Measurements from ENCODE around the gene PET100.
A peak's percentile ranks its signal among the peaks of the same experiment; 100 is the strongest.
"Not testable (repeated sequence)": the region's sequence is repeated elsewhere in the genome, so short reads cannot be mapped to it uniquely, and the experiment has no call there.

The PET100 gene

DNA sequence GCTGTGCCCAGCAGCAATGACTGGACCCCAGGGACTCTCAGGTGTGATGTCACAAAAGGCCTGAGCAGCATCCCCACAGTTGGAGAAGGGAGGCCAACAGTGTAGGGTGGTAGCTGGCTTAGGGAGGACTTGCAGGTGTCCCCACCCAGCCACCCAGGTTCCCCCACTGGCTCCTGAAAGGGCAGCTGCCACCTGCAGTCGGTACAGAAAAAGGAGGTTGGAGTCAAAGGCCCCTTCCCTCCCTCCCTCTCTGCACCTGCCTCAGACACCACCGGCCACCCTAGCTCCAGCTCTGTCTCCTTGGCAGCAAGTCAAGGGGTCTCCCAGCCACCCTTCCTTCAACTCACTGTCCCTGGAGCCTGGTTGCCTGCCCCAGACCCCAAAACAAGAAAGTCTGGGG, 4.1 kb downstream of the PET100 start, which contains the start of gene PCP2:
Gene PCP2 (minus strand): TSS at position 22 of the 400 bp plus-strand sequence. CDS start 262 bp downstream, outside the sequence.
- Histone ChIP-seq H3K9me3 (no peaks in the 10 kb centered on the region), H3K27me3 (ENCODE audit: low read depth) (no peaks in the 10 kb centered on the region), H3K4me3 (no peak within 1 kb of the TSS), H3K4me1 (peaks cover 6% of the 10 kb centered on the region), H3K36me3 (replicated peaks) (no peaks in the 10 kb centered on the region)
- no peak for DNase-seq (ENCODE audit: low spot score in 2 of 2)
- in situ Hi-C loops (cut with MboI; ENCODE audit: low sequenced_read_pairs) = no loop called here

DNA sequence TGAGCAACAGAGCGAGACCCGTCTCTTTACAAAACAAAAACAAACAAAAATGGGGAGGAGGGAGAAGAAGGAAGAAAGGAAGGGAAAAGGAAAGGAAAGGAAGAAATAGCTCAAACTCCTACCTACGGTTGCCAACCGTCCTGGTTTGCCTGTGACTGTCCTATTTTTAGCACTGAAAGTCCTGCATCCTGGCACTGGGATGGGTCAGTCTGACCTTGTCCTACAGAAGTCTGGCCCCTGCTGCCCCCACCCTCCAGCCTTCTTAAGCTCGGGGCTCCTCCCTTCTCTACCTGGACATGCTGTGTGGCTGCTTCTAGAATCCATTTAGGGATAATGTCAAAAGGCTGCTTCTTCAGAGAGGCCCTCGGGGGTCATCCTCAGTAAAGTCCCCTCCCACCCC, 6.1 kb downstream of the PET100 start:
- H3K4me1 ChIP-seq = peaks cover 1% of the 10 kb centered on the region
- H3K9me3 ChIP-seq = no peaks in the 10 kb centered on the region
- H3K4me3 ChIP-seq = no peak overlapping the region
- no peaks in the 10 kb centered on the region for H3K27me3 ChIP-seq (ENCODE audit: low read depth)
- in situ Hi-C loops (cut with MboI; ENCODE audit: low sequenced_read_pairs) = no loop called here
- no peak for DNase-seq (ENCODE audit: low spot score in 2 of 2)
- no peaks in the 10 kb centered on the region for H3K36me3 ChIP-seq (replicated peaks)

GRCh38 chr19:7636317-7636690, 6.7 kb downstream of the PET100 start:
- Histone ChIP-seq H3K36me3 (replicated peaks) (no peaks in the 10 kb centered on the region), H3K4me3 (no peak overlapping the region), H3K9me3 (no peaks in the 10 kb centered on the region), H3K27me3 (ENCODE audit: low read depth) (no peaks in the 10 kb centered on the region), H3K4me1 (no peaks in the 10 kb centered on the region)
- in situ Hi-C loops (cut with MboI; ENCODE audit: low sequenced_read_pairs) = no loop called here
- no peak for DNase-seq (ENCODE audit: low spot score in 2 of 2)

DNA sequence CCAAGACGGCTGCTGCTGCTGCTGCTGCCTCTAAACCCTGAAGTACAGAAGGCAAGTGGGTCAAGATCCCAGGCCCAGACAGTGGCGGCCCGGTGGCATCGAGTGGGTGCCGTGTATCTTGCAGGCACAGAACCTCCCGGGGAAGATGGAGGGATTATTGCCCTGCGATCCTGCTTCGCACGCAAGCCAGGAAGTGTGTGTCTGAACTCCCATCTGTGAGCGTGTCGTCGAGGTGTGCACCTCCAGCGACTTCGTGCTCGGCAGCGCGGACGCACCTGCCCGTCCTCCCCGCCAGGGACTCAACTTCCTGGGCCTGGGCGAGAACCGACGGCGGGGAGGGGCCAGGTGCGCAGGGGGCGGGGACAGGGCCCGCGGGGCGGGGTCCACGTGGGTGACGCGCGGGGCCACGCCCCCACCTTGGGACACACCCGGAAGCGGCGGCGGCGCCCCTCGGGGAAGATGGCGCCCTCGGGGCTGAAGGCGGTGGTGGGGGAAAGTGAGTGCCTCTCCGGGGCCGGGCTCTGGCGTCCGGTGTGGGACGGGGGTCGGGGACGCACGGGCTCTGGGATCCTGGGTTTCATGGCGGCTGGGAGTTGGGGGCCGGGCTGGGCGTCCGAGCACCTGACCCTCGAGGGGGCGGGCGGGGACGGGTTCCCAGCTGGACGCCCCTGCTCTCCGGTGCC, 7.2 kb downstream of the PET100 start, which contains the start of gene STXBP2:
Gene STXBP2 (plus strand): TSS at position 420 of the 683 bp plus-strand sequence. CDS start 40 bp downstream, at position 460.
- H3K4me1 ChIP-seq = no peaks in the 10 kb centered on the region
- no peaks in the 10 kb centered on the region for H3K27me3 ChIP-seq (ENCODE audit: low read depth)
- H3K4me3 ChIP-seq = peak within 1 kb of the TSS; percentile 31
- in situ Hi-C loops (cut with MboI; ENCODE audit: low sequenced_read_pairs) = no loop called here
- DNase-seq (ENCODE audit: low spot score in 2 of 2) = peak in 1 of 2 experiments; percentile 70
- no peaks in the 10 kb centered on the region for H3K36me3 ChIP-seq (replicated peaks)
- H3K9me3 ChIP-seq = no peaks in the 10 kb centered on the region

GRCh38 chr19:7637374-7638256, 8.0 kb downstream of the PET100 start:
- Histone ChIP-seq H3K4me3 (peak overlapping the region; percentile 31), H3K4me1 (no peaks in the 10 kb centered on the region), H3K36me3 (replicated peaks) (no peaks in the 10 kb centered on the region), H3K27me3 (ENCODE audit: low read depth) (no peaks in the 10 kb centered on the region), H3K9me3 (no peaks in the 10 kb centered on the region)
- DNase-seq (ENCODE audit: low spot score in 2 of 2) = no peak
- in situ Hi-C loops (cut with MboI; ENCODE audit: low sequenced_read_pairs) = no loop called here

- in situ Hi-C loops (cut with MboI; ENCODE audit: low sequenced_read_pairs) = no loop called here
- Histone ChIP-seq H3K4me1 (no peaks in the 10 kb centered on the region), H3K36me3 (replicated peaks) (no peaks in the 10 kb centered on the region), H3K9me3 (no peaks in the 10 kb centered on the region), H3K4me3 (no peak overlapping the region), H3K27me3 (ENCODE audit: low read depth) (no peaks in the 10 kb centered on the region)
- DNase-seq (ENCODE audit: low spot score in 2 of 2) = no peak
Observed at GRCh38 chr19:7638802-7639465, 9.3 kb downstream of the PET100 start.

DNA sequence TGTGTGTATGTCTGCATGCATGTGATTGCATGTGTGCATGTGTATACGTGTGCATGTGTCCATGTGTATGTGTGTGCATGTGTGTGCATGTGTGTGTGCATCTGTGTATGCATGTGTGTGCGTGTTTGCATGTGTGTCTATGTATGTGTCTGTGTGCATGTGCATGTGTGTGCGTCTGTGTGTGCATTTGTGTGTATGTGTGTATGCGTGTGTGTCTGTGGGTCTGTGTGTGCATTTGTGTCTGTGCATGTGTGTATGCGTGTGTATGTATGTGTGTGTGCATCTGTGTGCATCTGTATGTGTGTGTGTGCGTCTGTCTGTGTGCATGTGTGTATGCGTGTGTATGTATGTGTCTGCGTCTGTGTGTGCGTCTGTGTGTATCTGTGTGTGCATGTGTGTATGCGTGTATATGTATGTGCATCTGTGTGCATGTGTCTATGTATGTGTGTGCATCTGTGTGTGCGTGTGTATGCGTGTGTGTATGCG, 10.3 kb downstream of the PET100 start:
- in situ Hi-C loops (cut with MboI; ENCODE audit: low sequenced_read_pairs) = no loop called here
- H3K9me3 ChIP-seq = no peaks in the 10 kb centered on the region
- H3K27me3 ChIP-seq (ENCODE audit: low read depth) = no peaks in the 10 kb centered on the region
- H3K4me1 ChIP-seq = no peaks in the 10 kb centered on the region
- no peak overlapping the region for H3K4me3 ChIP-seq
- H3K36me3 ChIP-seq (replicated peaks) = no peaks in the 10 kb centered on the region
- no peak for DNase-seq (ENCODE audit: low spot score in 2 of 2)

DNA sequence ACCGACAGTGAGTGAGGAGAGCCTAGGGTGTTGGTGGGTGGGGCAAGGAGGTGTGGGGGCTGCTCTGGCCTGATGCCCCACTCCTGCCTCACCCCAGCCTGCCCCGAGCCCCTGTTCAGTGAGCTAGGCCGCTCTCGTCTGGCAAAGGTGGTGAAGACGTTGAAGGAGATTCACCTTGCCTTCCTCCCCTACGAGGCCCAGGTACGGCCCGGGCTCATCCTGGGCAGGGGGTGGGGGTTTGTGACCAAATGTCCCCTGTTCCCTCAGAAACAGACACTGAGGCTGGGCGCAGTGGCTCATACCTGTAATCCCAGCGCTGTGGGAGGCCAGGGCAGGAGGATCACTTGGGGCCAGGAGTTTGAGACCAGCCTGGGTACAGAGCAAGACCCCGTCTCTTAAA, 11.2 kb downstream of the PET100 start:
- H3K9me3 ChIP-seq = no peaks in the 10 kb centered on the region
- H3K36me3 ChIP-seq (replicated peaks) = no peaks in the 10 kb centered on the region
- H3K4me3 ChIP-seq = no peak overlapping the region
- no peaks in the 10 kb centered on the region for H3K4me1 ChIP-seq
- no peak for DNase-seq (ENCODE audit: low spot score in 2 of 2)
- no peaks in the 10 kb centered on the region for H3K27me3 ChIP-seq (ENCODE audit: low read depth)
- in situ Hi-C loops (cut with MboI; ENCODE audit: low sequenced_read_pairs) = no loop called here

GRCh38 chr19:7641290-7642276, 12.0 kb downstream of the PET100 start:
- Histone ChIP-seq H3K27me3 (ENCODE audit: low read depth) (no peaks in the 10 kb centered on the region), H3K36me3 (replicated peaks) (no peaks in the 10 kb centered on the region), H3K9me3 (no peaks in the 10 kb centered on the region), H3K4me3 (no peak overlapping the region), H3K4me1 (no peaks in the 10 kb centered on the region)
- in situ Hi-C loops (cut with MboI; ENCODE audit: low sequenced_read_pairs) = no loop called here
- no peak for DNase-seq (ENCODE audit: low spot score in 2 of 2)

DNA sequence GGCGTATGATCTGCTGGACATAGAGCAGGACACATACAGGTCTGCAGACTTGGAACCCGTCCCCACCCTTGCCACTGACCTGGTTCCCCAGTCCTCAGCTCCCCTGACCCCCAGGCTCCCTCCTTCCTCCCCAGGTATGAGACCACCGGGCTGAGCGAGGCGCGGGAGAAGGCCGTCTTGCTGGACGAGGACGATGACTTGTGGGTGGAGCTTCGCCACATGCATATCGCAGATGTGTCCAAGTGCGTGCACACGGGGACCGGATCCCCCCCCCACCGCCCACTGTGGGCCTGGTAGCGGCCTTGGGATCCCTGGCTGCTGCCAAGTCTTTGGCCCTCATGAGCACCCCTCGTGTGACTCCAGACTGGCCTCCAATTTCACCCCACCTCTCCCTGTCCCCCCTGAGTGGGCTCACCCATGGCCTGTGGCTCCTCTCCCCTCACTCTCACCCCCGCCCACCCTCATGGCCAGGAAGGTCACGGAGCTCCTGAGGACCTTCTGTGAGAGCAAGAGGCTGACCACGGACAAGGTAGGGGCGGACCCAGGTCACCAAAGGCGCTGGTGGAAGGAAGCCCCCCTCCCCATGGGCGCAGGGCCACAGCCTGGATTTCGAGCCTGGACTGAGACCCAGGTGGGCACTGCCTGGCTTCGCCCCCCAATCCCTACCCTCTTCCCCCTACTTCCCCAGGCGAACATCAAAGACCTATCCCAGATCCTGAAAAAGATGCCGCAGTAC, 12.9 kb downstream of the PET100 start:
- in situ Hi-C loops (cut with MboI; ENCODE audit: low sequenced_read_pairs) = no loop called here
- H3K4me3 ChIP-seq = no peak overlapping the region
- no peak for DNase-seq (ENCODE audit: low spot score in 2 of 2)
- H3K4me1 ChIP-seq = no peaks in the 10 kb centered on the region
- no peaks in the 10 kb centered on the region for H3K27me3 ChIP-seq (ENCODE audit: low read depth)
- H3K9me3 ChIP-seq = no peaks in the 10 kb centered on the region
- H3K36me3 ChIP-seq (replicated peaks) = no peaks in the 10 kb centered on the region

DNA sequence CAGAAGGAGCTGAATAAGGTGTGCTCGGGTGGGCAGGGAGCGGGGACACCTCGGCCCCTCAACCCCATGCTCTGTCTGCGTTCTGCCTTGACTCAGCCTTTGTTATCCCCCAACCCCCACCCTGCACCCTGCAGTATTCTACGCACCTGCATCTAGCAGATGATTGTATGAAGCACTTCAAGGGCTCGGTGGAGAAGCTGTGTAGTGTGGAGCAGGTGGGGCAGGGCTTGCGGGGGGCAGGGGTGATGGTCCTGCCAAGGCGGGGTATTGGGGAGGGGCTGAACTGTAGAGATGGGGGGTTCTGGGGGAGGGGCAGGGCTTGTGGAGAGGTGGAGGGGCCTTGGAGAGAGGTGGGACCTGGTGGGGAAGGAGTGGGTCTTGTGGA, 13.4 kb downstream of the PET100 start:
- Histone ChIP-seq H3K27me3 (ENCODE audit: low read depth) (no peaks in the 10 kb centered on the region), H3K9me3 (no peaks in the 10 kb centered on the region), H3K4me3 (no peak overlapping the region), H3K36me3 (replicated peaks) (no peaks in the 10 kb centered on the region), H3K4me1 (no peaks in the 10 kb centered on the region)
- DNase-seq (ENCODE audit: low spot score in 2 of 2) = no peak
- in situ Hi-C loops (cut with MboI; ENCODE audit: low sequenced_read_pairs) = no loop called here

DNA sequence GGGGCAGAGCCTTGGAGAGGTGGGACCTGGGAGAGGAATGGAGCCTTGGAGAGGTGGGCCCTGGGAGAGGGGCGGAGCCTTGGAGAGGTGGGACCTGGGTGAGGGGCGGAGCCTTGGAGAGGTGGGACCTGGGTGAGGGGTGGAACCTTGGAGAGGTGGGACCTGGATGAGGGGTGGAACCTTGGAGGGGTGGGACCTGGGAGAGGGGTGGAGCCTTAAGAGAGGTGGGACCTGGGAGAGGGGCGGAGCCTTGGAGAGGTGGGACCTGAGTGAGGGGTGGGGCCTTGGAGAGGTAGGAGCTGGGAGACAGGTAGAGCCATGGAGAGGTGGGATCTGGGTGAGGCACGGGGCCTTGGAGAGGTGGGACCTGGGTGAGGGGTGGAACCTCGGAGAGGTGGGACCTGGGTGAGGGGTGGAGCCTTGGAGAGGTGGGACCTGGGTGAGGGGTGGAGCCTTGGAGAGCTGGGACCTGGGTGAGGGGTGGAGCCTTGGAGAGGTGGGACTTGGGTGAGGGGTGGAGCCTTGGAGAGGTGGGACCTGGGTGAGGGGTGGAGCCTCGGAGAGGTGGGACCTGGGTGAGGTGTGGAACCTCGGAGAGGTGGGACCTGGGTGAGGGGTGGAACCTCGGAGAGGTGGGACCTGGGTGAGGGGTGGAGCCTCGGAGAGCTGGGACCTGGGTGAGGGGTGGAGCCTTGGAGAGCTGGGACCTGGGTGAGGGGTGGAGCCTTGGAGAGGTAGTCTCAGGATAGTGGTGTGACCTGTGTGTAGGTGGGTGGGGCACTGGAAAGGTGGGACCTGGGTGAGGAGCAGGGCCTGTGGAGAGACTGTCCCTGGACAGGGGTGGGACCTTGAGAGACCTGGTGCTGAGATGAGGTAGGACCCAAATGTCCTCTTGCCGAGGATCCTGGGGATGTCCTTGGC, 14.3 kb downstream of the PET100 start:
- H3K27me3 ChIP-seq (ENCODE audit: low read depth); H3K9me3 ChIP-seq; H3K4me1 ChIP-seq; H3K4me3 ChIP-seq; H3K36me3 ChIP-seq (replicated peaks); in situ Hi-C loops (cut with MboI; ENCODE audit: low sequenced_read_pairs): not testable (repeated sequence)
- peak in 1 of 2 experiments; percentile 42 for DNase-seq (ENCODE audit: low spot score in 2 of 2)

Data from HAP-1 (cell line).